NCI-H146 treated with DMSO at 0.1 percent for 48 hours (cell line): Measurements from ENCODE around the gene FAM53B.

Experiments
- DNase-seq: peaks from one replicate; lab custom pipeline; 2025; ENCODE audit not compliant: unreplicated experiment; lab: John Stamatoyannopoulos, UW

Gene FAM53B

GRCh38 chr10:124728830-124729661, 15.1 kb downstream of the FAM53B start:
- no peak for DNase-seq

- no peak for DNase-seq
Measured at GRCh38 chr10:124728071-124728829, 15.9 kb downstream of the FAM53B start.

- DNase-seq, result no peak
Measured at GRCh38 chr10:124727361-124727960, 16.7 kb downstream of the FAM53B start.

- no peak for DNase-seq
Measured at GRCh38 chr10:124725791-124726190, 18.4 kb downstream of the FAM53B start.

- DNase-seq, result no peak
Measured at GRCh38 chr10:124725171-124725631, 19.0 kb downstream of the FAM53B start.

GRCh38 chr10:124724279-124725027, 19.7 kb downstream of the FAM53B start:
- no peak for DNase-seq

- DNase-seq, result no peak
Measured at GRCh38 chr10:124723826-124724225, 20.4 kb downstream of the FAM53B start.

- no peak for DNase-seq
Measured at GRCh38 chr10:124722798-124723783, 21.1 kb downstream of the FAM53B start.

- DNase-seq, result no peak
Measured at GRCh38 chr10:124721330-124722045, 22.7 kb downstream of the FAM53B start.

GRCh38 chr10:124719213-124719851, 24.8 kb downstream of the FAM53B start:
- DNase-seq, result no peak

GRCh38 chr10:124717911-124718741, 26.1 kb downstream of the FAM53B start:
- no peak for DNase-seq

GRCh38 chr10:124717041-124717757, 27.0 kb downstream of the FAM53B start:
- no peak for DNase-seq

- no peak for DNase-seq
Measured at GRCh38 chr10:124716369-124716768, 27.8 kb downstream of the FAM53B start.

- DNase-seq, result no peak
Measured at GRCh38 chr10:124715439-124715838, 28.7 kb downstream of the FAM53B start.

GRCh38 chr10:124713679-124714255, 30.4 kb downstream of the FAM53B start:
- DNase-seq, result no peak

GRCh38 chr10:124712704-124713407, 31.3 kb downstream of the FAM53B start:
- DNase-seq, result no peak
